AG09319 (cell line): ENCODE data around the gene FGF18.

Source experiments
- DNase-seq: peaks from one replicate; pipeline ENCODE4 v3.0.0-alpha.2; 2010; ENCODE audit warnings: low read depth; ENCODE audit errors: extremely low read depth
- TF ChIP-seq, protein P1 (sequence below): IDR thresholded peaks from 2 replicates; pipeline ENCODE4 v1.5.1; 2011; ENCODE audit warnings: low read depth, mild to moderate bottlenecking, inconsistent platforms, low read length, moderate library complexity

FGF18 gene

DNA sequence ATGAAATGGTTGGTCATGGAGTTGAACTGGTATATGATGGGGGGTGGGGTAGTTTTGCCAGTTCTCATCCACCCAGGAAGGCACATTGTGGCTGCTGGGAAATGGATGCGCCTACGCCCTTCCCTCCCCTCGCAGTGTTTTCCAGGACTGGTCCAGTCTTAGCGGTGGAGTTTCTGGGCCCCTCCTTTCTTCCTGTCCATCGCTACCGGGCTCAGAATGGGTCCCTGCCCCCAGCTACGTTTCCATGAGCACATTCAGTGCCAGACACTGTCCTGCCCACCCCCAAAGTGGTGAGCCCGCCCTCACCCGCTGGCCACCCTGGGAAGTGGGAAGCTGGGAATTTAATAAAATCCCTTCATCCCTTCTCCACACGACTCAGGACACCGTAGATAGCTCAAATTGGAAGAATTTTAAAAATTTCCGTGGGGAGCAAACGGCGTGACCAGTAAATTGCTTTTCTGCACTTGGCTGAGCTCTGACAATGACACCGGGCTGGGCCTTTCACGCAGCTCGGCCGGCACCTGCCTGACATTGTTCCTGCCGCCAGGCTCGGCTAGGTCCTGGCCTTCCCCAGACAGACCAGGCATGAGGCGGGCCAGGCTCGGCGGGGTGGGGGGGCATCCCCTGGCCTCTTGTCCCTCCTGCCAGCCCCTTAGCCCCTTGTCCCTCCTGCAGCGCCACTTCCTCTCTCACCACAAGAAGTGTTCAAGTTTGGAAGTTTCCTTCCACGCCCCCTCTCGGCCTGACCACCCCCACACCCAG lies 3.6 kb downstream of the FGF18 start:
- no peak for DNase-seq
- TF ChIP-seq, protein P1, sequence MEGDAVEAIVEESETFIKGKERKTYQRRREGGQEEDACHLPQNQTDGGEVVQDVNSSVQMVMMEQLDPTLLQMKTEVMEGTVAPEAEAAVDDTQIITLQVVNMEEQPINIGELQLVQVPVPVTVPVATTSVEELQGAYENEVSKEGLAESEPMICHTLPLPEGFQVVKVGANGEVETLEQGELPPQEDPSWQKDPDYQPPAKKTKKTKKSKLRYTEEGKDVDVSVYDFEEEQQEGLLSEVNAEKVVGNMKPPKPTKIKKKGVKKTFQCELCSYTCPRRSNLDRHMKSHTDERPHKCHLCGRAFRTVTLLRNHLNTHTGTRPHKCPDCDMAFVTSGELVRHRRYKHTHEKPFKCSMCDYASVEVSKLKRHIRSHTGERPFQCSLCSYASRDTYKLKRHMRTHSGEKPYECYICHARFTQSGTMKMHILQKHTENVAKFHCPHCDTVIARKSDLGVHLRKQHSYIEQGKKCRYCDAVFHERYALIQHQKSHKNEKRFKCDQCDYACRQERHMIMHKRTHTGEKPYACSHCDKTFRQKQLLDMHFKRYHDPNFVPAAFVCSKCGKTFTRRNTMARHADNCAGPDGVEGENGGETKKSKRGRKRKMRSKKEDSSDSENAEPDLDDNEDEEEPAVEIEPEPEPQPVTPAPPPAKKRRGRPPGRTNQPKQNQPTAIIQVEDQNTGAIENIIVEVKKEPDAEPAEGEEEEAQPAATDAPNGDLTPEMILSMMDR, result no peak

DNA sequence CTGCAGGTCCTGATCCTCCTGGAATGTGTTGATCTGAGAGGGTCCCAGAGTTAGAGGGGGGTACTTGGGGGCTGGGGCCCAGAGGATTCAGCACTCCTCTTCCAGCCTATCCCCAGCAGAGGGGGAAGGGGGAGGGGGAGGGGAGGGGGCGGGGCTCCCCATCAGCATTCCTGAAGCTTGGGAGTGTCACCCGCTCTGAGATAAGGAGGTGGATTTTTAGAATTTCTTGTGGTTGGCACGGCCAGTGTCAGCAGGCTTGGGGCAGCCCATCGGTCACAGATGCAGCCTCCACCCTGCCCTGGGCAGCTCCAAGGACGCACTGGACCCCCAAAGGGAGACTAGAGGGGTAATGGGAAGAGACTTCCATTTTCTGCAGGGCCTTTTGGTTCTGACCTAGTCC lies 5.3 kb downstream of the FGF18 start:
- no peak for DNase-seq

DNA sequence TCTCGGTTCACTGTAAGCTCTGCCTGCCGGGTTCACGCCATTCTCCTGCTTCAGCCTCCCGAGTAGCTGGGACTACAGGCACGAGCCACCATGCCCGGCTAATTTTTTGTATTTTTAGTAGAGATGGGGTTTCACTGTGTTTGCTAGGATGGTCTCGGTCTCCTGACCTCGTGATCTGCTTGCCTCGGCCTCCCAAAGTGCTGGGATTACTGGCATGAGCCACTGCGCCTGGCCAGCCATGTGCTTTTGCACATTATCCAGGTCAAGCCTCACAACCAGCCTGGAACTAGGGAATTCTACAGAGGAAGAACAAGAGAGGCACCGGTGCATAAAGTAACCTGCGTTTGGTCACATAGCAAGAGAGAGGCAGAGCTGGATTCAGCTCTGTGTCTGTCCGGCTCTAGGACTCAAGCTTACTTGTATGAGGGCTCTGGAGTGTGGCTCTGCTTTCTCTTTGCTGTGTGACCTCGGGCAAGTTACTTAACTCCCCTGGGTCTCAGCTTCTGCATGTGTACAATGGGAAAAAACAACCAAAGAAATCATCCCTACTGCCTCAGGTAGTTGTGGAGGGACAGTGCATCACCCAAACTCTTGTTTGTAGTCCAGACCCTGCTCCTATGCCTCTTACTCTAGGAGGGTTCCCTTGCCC lies 6.3 kb downstream of the FGF18 start:
- TF ChIP-seq, protein P1, result no peak
- no peak for DNase-seq

More for the DNA sequence above, 5.3 kb downstream of the FGF18 start:
- TF ChIP-seq, protein P1, result no peak

DNA sequence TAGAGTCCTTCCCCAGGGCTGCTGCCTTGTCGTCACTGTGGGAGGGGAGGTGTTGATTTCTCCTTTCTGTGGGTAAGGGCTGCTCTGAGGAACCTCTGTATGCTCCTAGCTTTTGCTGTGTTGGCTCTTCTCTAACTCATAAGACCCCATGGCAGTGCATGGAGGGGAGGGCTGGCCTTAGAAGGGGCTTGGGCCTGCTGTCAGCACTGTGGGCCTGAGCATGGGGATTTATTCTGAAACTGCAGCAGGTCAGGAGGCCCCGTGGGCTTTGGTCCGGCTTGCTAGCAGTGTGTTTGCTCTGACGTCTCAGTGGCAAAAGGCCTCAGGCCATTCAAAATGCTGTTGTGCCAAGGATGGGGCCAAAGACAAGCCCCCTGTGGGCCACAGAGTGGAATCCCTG lies 6.8 kb downstream of the FGF18 start:
- no peak for DNase-seq
- TF ChIP-seq, protein P1, result no peak

DNA sequence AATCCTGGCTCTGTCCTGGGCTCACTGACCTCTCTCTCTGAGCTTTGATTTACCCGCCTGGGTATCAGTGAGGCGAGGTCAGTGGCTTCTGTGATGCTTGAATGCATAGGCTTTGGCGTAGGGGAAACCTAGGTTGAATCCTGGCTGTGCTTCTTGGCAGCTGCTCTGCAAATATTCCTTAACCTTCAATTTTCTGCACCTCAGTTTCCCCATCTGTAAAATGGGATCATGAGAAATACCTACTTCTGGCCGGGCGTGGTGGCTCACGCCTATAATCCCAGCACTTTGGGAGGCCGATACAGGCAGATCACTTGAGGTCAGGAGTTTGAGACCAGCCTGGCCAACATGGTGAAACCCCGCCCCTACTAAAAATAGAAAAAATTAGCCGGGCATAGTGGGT lies 7.2 kb downstream of the FGF18 start:
- DNase-seq, result no peak
- TF ChIP-seq, protein P1, result no peak

DNA sequence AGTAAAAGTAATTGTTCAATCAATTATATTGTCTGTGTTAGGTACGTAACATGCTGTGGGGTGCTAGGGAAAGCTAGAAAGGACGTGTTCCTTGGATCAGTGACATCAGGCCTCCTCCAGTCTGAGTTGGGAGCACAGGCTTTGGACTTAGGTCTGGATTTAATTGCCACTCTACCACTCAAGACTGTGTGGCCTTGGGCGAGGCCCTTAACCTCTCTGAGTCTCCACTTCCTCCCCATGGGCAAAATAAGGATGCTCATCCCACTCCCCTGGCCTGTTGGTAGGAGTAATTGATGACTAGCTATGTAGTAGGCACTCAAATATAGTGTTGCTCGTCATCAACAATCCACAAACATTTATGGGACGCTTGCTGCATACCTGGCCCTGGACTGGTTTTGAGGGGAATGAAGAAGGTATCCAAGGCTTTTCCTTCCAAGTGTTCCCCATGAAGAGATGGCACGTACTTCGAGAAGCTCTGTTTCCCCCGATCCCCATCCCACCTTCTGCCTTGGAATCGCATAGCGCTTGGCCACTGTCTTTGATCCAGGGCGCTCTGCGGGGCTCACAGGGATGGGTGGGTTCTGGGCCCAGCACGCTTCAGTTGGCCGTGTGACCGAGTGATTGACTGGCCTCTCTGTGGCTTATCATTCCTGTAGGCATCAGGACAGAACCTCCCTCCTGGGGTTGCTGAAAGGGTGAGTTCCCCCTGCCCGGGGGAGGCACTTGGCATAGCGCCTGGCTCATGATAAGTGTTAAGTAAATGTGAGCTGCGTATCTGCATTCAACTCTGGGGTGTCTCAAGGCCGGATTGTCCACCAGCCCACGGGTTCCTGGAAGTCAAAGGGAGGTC lies 8.1 kb downstream of the FGF18 start:
- no peak for DNase-seq
- TF ChIP-seq, protein P1, result no peak
